ENCODE results near the gene IL1A. TPM values are rescaled to one million over a fixed set of nuclear protein-coding genes. Genes with fewer than 3 reads are reported as not detected.

Gene IL1A
- total RNA-seq, 1 experiment from 2014 or later: not detected

- no peak for DNase-seq (ENCODE audit: low spot score)
These were observed 9.2 kb upstream of the IL1A start for GRCh38 chr2:112793449-112793978.

- no peak for DNase-seq (ENCODE audit: low spot score)
These were observed 8.1 kb upstream of the IL1A start for GRCh38 chr2:112792419-112792818.

GRCh38 chr2:112791693-112792230 lies 7.5 kb upstream of the IL1A start:
- DNase-seq (ENCODE audit: low spot score): no peak

- no peak for DNase-seq (ENCODE audit: low spot score)
These were observed 6.7 kb upstream of the IL1A start for GRCh38 chr2:112791019-112791418.

- DNase-seq (ENCODE audit: low spot score): no peak
These were observed 6.0 kb upstream of the IL1A start for GRCh38 chr2:112790305-112790704.

GRCh38 chr2:112789186-112789585 lies 4.9 kb upstream of the IL1A start:
- no peak for DNase-seq (ENCODE audit: low spot score)

GRCh38 chr2:112788653-112789052 lies 4.4 kb upstream of the IL1A start:
- no peak for DNase-seq (ENCODE audit: low spot score)

GRCh38 chr2:112787729-112788393 lies 3.6 kb upstream of the IL1A start:
- no peak for DNase-seq (ENCODE audit: low spot score)

GRCh38 chr2:112787294-112787693 lies 3.0 kb upstream of the IL1A start:
- DNase-seq (ENCODE audit: low spot score): no peak

GRCh38 chr2:112783187-112783714 lies 1.0 kb downstream of the IL1A start:
- DNase-seq (ENCODE audit: low spot score): no peak

- DNase-seq (ENCODE audit: low spot score): no peak
These were observed 2.0 kb downstream of the IL1A start for GRCh38 chr2:112782234-112782799.

GRCh38 chr2:112779598-112779997 lies 4.7 kb downstream of the IL1A start:
- DNase-seq (ENCODE audit: low spot score): no peak

GRCh38 chr2:112777036-112777435 lies 7.3 kb downstream of the IL1A start:
- DNase-seq (ENCODE audit: low spot score): no peak

GRCh38 chr2:112776113-112776512 lies 8.2 kb downstream of the IL1A start:
- DNase-seq (ENCODE audit: low spot score): no peak

- DNase-seq (ENCODE audit: low spot score): no peak
These were observed 9.6 kb downstream of the IL1A start for GRCh38 chr2:112774536-112775285.

GRCh38 chr2:112773556-112773955 lies 10.7 kb downstream of the IL1A start:
- no peak for DNase-seq (ENCODE audit: low spot score)

- no peak for DNase-seq (ENCODE audit: low spot score)
These were observed 11.3 kb downstream of the IL1A start for GRCh38 chr2:112772911-112773475.

- DNase-seq (ENCODE audit: low spot score): no peak
These were observed 12.0 kb downstream of the IL1A start for GRCh38 chr2:112772322-112772721.

GRCh38 chr2:112768432-112768831 lies 15.9 kb downstream of the IL1A start:
- DNase-seq (ENCODE audit: low spot score): no peak

- DNase-seq (ENCODE audit: low spot score): no peak
These were observed 16.5 kb downstream of the IL1A start for GRCh38 chr2:112767693-112768330.

GRCh38 chr2:112765251-112765650 lies 19.0 kb downstream of the IL1A start:
- no peak for DNase-seq (ENCODE audit: low spot score)

All from HT-29 (cell line).